Mammary epithelial cell (primary cell): ENCODE results near the gene CTNNBL1.

Experiments used
- EZH2 ChIP-seq: IDR thresholded peaks from 2 replicates; pipeline ENCODE4 v1.6.1; 2012; ENCODE audit warnings: low read length, inconsistent platforms, borderline replicate concordance
- TF ChIP-seq, protein P1 (sequence below), 2 donors: IDR thresholded peaks in 1 of 2; conservative IDR thresholded peaks in 1 of 2; 2 replicates each; pipeline ENCODE4 v1.5.1; 2011 to 2012; ENCODE audit warnings: inconsistent platforms in 2 of 2, low read length in 2 of 2, mild to moderate bottlenecking in 2 of 2, control low read depth in 1 of 2, low read depth in 1 of 2; ENCODE audit not compliant: insufficient read depth in 1 of 2; ENCODE audit errors: extremely low read depth in 1 of 2

DNA sequence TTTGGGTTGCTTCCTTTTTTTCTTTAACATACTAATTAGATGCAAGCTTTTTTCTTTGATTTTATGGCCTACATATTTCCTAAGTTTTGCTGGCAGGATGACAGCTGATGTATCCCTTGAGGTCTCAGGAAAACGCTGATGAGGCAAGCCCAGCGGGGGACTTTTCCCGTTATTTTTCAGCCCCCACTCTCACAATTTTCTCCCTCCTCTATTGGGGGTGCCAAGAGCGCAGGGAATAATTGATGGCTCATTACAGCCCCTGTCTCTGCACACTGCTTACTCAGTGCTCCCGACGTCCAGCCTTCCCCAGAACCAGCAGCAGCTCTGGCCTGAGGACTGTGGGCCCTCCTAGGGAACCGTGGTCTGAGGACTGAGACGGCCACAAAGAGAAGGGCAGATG, 170.5 kb downstream of the CTNNBL1 start:
- TF ChIP-seq, protein P1, sequence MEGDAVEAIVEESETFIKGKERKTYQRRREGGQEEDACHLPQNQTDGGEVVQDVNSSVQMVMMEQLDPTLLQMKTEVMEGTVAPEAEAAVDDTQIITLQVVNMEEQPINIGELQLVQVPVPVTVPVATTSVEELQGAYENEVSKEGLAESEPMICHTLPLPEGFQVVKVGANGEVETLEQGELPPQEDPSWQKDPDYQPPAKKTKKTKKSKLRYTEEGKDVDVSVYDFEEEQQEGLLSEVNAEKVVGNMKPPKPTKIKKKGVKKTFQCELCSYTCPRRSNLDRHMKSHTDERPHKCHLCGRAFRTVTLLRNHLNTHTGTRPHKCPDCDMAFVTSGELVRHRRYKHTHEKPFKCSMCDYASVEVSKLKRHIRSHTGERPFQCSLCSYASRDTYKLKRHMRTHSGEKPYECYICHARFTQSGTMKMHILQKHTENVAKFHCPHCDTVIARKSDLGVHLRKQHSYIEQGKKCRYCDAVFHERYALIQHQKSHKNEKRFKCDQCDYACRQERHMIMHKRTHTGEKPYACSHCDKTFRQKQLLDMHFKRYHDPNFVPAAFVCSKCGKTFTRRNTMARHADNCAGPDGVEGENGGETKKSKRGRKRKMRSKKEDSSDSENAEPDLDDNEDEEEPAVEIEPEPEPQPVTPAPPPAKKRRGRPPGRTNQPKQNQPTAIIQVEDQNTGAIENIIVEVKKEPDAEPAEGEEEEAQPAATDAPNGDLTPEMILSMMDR (conservative IDR thresholded peaks at IDR 0.05 in 1 of 2, IDR thresholded peaks at IDR 0.05 in 1 of 2; ENCODE audit: extremely low read depth in 1 of 2, insufficient read depth in 1 of 2, low read depth in 1 of 2, low read length in 2 of 2), result no peak
- no peak for TF ChIP-seq EZH2
